GM12878 (cell line): ENCODE results near the gene RASA1. TPM values are rescaled to one million over a fixed set of nuclear protein-coding genes. Genes with fewer than 3 reads are reported as not detected.

Experiments
- ATAC-seq: fragments of 200-7000 bp; cut with Tn5 transposase; 3 replicates; pipeline ENCODE4 v1.9.1; 2020; ENCODE audit warnings: mild to moderate bottlenecking, moderate library complexity
- BruUV-seq: library from RNA; stranded (reverse); fragments of 400-500 nt; replicated peaks from 2 replicates; lab custom pipeline; 2021; lab: Mats Ljungman, UMichigan
- CTCF ChIA-PET: fragments of 300-600 bp; sonication (Branson Sonifier 250); formaldehyde crosslinking; extraction: SDS; loops from one replicate; lab custom pipeline; 2021; ENCODE audit warnings: inconsistent platforms; lab: Yijun Ruan, JAX
- POLR2A ChIA-PET: fragments of 350-600 bp; formaldehyde crosslinking; extraction: SDS; loops from one replicate; lab custom pipeline; 2021; ENCODE audit warnings: inconsistent platforms; lab: Charles Lee
- RAD21 ChIA-PET: fragments of 300-600 bp; sonication (Branson Sonifier 250); formaldehyde crosslinking; loops from one replicate; lab custom pipeline; 2023; ENCODE audit warnings: antibody characterized with exemption; ENCODE audit not compliant: unreplicated experiment; lab: Charles Lee
- SMC1A ChIA-PET: fragments of 300-600 bp; sonication (Branson Sonifier 250); formaldehyde crosslinking; loops from one replicate; lab custom pipeline; 2023; ENCODE audit not compliant: unreplicated experiment, uncharacterized antibody; lab: Charles Lee
- DNase-seq: peaks from one replicate; pipeline ENCODE4 v3.0.0-alpha.2; 2011; ENCODE audit warnings: low read depth, low spot score
- FAIRE-seq: peaks from 3 replicates; lab custom pipeline; 2011; peaks lifted over from hg19 to GRCh38; lab: Jason Lieb, UNC
- H2AFZ ChIP-seq: 2 replicates; pipeline ENCODE4 v1.6.0; 2011; ENCODE audit warnings: low read depth, low read length, control low read depth; ENCODE audit not compliant: control insufficient read depth
- H3K27ac ChIP-seq: 2 replicates; pipeline ENCODE4 v1.5.1; 2011; ENCODE audit warnings: control low read depth; ENCODE audit not compliant: control insufficient read depth, insufficient read depth
- H3K27me3 ChIP-seq, 2 experiments: replicated peaks in 1 of 2; 2 replicates each; pipeline versions ENCODE4 v1.6.0 to v1.6.1; 2011; ENCODE audit warnings: low read length in 1 of 2; ENCODE audit not compliant: control insufficient read depth in 2 of 2, insufficient read depth in 2 of 2
- H3K36me3 ChIP-seq, 2 experiments: 2 replicates each; pipeline ENCODE4 v1.5.1; 2011; ENCODE audit warnings: low read length in 1 of 2; ENCODE audit not compliant: control insufficient read depth in 2 of 2, insufficient read depth in 2 of 2
- H3K4me1 ChIP-seq: 2 replicates; pipeline ENCODE4 v1.6.1; 2011; ENCODE audit warnings: mild to moderate bottlenecking, low read length, moderate library complexity, mixed read lengths; ENCODE audit not compliant: control insufficient read depth, insufficient read depth
- H3K4me2 ChIP-seq: 2 replicates; pipeline ENCODE4 v1.6.0; 2011; ENCODE audit warnings: control low read depth; ENCODE audit not compliant: control insufficient read depth, insufficient read depth
- H3K4me3 ChIP-seq: fragments of 200-600 bp; sonication (generic); 2 replicates; pipeline ENCODE4 v1.5.1; 2016
- H3K79me2 ChIP-seq: 2 replicates; pipeline ENCODE4 v1.6.0; 2011; ENCODE audit warnings: low read length; ENCODE audit not compliant: control insufficient read depth, insufficient read depth
- H3K9ac ChIP-seq: 2 replicates; pipeline ENCODE4 v1.8.0; 2011; ENCODE audit warnings: low read length, control low read depth, mixed read lengths; ENCODE audit not compliant: control insufficient read depth, insufficient read depth
- H3K9me3 ChIP-seq: replicated peaks from 3 replicates; pipeline ENCODE4 v1.5.1; 2011; ENCODE audit warnings: mild to moderate bottlenecking, low read length; ENCODE audit not compliant: control insufficient read depth, insufficient read depth
- H4K20me1 ChIP-seq: 2 replicates; pipeline ENCODE4 v1.6.0; 2011; ENCODE audit not compliant: control insufficient read depth, insufficient read depth
- CBX3 ChIP-seq: fragments of 200-600 bp; sonication (generic); IDR thresholded peaks from 2 replicates; pipeline ENCODE4 v1.6.1; 2016; ENCODE audit warnings: low read depth, borderline replicate concordance
- FOXK2 ChIP-seq: fragments of 450-650 bp; IDR thresholded peaks from 2 replicates; pipeline ENCODE4 v1.6.1; 2017; ENCODE audit warnings: mild to moderate bottlenecking, moderate library complexity
- HDAC2 ChIP-seq: fragments of 200-600 bp; sonication (generic); IDR thresholded peaks from 2 replicates; pipeline ENCODE4 v1.6.1; 2017
- IKZF1 ChIP-seq: fragments of 450-650 bp; conservative IDR thresholded peaks from 2 replicates; pipeline ENCODE4 v1.6.1; 2017; ENCODE audit warnings: antibody characterized with exemption, mild to moderate bottlenecking
- MTA2 ChIP-seq: fragments of 450-650 bp; IDR thresholded peaks from 2 replicates; pipeline ENCODE4 v1.6.1; 2016; ENCODE audit warnings: low read depth, mild to moderate bottlenecking, moderate library complexity
- NFIC ChIP-seq: IDR thresholded peaks from 2 replicates; pipeline ENCODE4 v1.6.1; 2012; ENCODE audit warnings: low read depth, mild to moderate bottlenecking, inconsistent platforms, low read length, moderate library complexity
- NR2F1 ChIP-seq: fragments of 450-650 bp; conservative IDR thresholded peaks from 2 replicates; pipeline ENCODE4 v1.6.1; 2017; ENCODE audit warnings: mild to moderate bottlenecking
- PBX3 ChIP-seq: IDR thresholded peaks from 2 replicates; pipeline ENCODE4 v1.6.1; 2011; ENCODE audit warnings: mild to moderate bottlenecking, low read depth, low read length, moderate library complexity; ENCODE audit not compliant: insufficient replicate concordance
- POLR2A ChIP-seq: IDR thresholded peaks from 2 replicates; pipeline ENCODE4 v1.6.1; 2011; ENCODE audit warnings: low read depth, mild to moderate bottlenecking, low read length
- STAT3 ChIP-seq: IDR thresholded peaks from 2 replicates; pipeline ENCODE4 v1.6.1; 2011; ENCODE audit warnings: low read depth, low read length, improper control_type of control experiment
- TCF12 ChIP-seq: IDR thresholded peaks from 2 replicates; pipeline ENCODE4 v1.6.1; 2011; ENCODE audit warnings: low read depth, mild to moderate bottlenecking, low read length
- YBX1 ChIP-seq: fragments of 450-650 bp; IDR thresholded peaks from 2 replicates; pipeline ENCODE4 v1.6.1; 2016; ENCODE audit warnings: antibody characterized with exemption
- ZBTB11 ChIP-seq: fragments of 450-650 bp; formaldehyde crosslinking; IDR thresholded peaks from 2 replicates; pipeline ENCODE4 v1.5.0; 2022; ENCODE audit warnings: mild to moderate bottlenecking, missing genetic modification characterization
- ZBTB33 ChIP-seq: fragments of 450-650 bp; IDR thresholded peaks from 2 replicates; pipeline ENCODE4 v1.6.1; 2017; ENCODE audit warnings: mild to moderate bottlenecking
- ZNF384 ChIP-seq: IDR thresholded peaks from 2 replicates; pipeline ENCODE4 v1.6.1; 2012; ENCODE audit warnings: low read depth, mild to moderate bottlenecking, low read length, improper control_type of control experiment, borderline replicate concordance
- ZSCAN29 ChIP-seq: fragments of 450-650 bp; IDR thresholded peaks from 2 replicates; pipeline ENCODE4 v1.6.1; 2017; ENCODE audit warnings: mild to moderate bottlenecking, moderate library complexity
- WGBS: methylation state at CpG from one replicate; pipeline ENCODE4 v1.1.6; 2016; ENCODE audit warnings: low lambda C conversion rate; ENCODE audit not compliant: insufficient replicate concordance, insufficient coverage; ENCODE audit errors: missing lambda C conversion rate; 5-methylcytosine and 5-hydroxymethylcytosine counted together
- in situ Hi-C: fragments of 300-500 bp; cut with MboI; formaldehyde crosslinking; loops from 9 replicates; pipeline ENCODE4 v1.14.3; 2018; ENCODE audit warnings: mixed read lengths
- intact Hi-C: fragments of 100-400 bp; cut with micrococcal nuclease; formaldehyde crosslinking; loops from one replicate; pipeline ENCODE4 v1.14.2; 2022; ENCODE audit not compliant: unreplicated experiment
- polyA plus RNA-seq, 11 experiments: library from polyadenylated mRNA; depleted of rRNA in 4 of 11; unstranded in 6 of 11; stranded (reverse) in 5 of 11; fragments of >200 nt; fragmentation: Nextera tagmentation in 4 of 11; fragmentation: Illumina TruSeq in 1 of 11; extraction: Ambion mirVana in 4 of 11; extraction: Trizol in 1 of 11; gene quantifications; 1 replicate in 1 of 11; 2 replicates in 10 of 11; pipeline versions ENCODE4 v1.2.1 to v1.2.3, GENCODE V29; 2011 to 2016; ENCODE audit warnings: inconsistent platforms in 2 of 11, missing spikeins in 2 of 11, low read depth in 1 of 11
- total RNA-seq, 4 experiments: library from RNA; depleted of rRNA in 3 of 4; stranded (reverse); fragments of >200 nt in 3 of 4; fragmentation: Illumina TruSeq in 1 of 4; extraction: Trizol in 1 of 4; gene quantifications; 2 replicates each; pipeline versions ENCODE4 v1.2.1 to v1.2.3, GENCODE V29; 2013 to 2021
- TF ChIP-seq, protein P1 (sequence below), 3 experiments: IDR thresholded peaks in 2 of 3; conservative IDR thresholded peaks in 1 of 3; 2 replicates each; pipeline ENCODE4 v1.5.1; 2011; ENCODE audit warnings: low read depth in 3 of 3, low read length in 3 of 3, mild to moderate bottlenecking in 3 of 3, control low read depth in 2 of 3, moderate library complexity in 2 of 3, inconsistent platforms in 1 of 3, mixed read lengths in 1 of 3; ENCODE audit not compliant: control insufficient read depth in 2 of 3, insufficient read depth in 1 of 3; ENCODE audit errors: extremely low read depth in 1 of 3

Gene RASA1
- total and polyA plus RNA-seq, 10 of the 15 experiments (the other 5 are each of a cell fraction or from before 2014, with no cell fraction given): 7.8 to 72.3 (median 21.8) TPM

GRCh38 chr5:87368601-87369000 lies 100.9 kb downstream of the RASA1 start:
- 98% methylated on average over 3 of the region's 3 CpGs for WGBS
- no peak for TF ChIP-seq PBX3
- no peak for TF ChIP-seq IKZF1
- TF ChIP-seq ZSCAN29: no peak
- TF ChIP-seq YBX1: no peak
- no peak for TF ChIP-seq NFIC
- no peak for TF ChIP-seq NR2F1
- TF ChIP-seq FOXK2: no peak
- no peak for TF ChIP-seq ZNF384
- TF ChIP-seq ZBTB33: no peak
- no peak for TF ChIP-seq HDAC2
- no peak for TF ChIP-seq MTA2
- TF ChIP-seq STAT3: no peak
- no peak for TF ChIP-seq CBX3
- TF ChIP-seq TCF12: no peak
- TF ChIP-seq POLR2A: no peak
- TF ChIP-seq ZBTB11: no peak
- TF ChIP-seq, protein P1, sequence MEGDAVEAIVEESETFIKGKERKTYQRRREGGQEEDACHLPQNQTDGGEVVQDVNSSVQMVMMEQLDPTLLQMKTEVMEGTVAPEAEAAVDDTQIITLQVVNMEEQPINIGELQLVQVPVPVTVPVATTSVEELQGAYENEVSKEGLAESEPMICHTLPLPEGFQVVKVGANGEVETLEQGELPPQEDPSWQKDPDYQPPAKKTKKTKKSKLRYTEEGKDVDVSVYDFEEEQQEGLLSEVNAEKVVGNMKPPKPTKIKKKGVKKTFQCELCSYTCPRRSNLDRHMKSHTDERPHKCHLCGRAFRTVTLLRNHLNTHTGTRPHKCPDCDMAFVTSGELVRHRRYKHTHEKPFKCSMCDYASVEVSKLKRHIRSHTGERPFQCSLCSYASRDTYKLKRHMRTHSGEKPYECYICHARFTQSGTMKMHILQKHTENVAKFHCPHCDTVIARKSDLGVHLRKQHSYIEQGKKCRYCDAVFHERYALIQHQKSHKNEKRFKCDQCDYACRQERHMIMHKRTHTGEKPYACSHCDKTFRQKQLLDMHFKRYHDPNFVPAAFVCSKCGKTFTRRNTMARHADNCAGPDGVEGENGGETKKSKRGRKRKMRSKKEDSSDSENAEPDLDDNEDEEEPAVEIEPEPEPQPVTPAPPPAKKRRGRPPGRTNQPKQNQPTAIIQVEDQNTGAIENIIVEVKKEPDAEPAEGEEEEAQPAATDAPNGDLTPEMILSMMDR (IDR thresholded peaks at IDR 0.05 in 2 of 3, conservative IDR thresholded peaks at IDR 0.05 in 1 of 3; ENCODE audit: control insufficient read depth in 2 of 3, extremely low read depth in 1 of 3, insufficient read depth in 1 of 3, low read depth in 3 of 3, low read length in 3 of 3): no peak

More at GRCh38 chr5:87368601-87369000, 100.9 kb downstream of the RASA1 start:
- no TSS peak for BruUV-seq
- Histone ChIP-seq H3K9me3 (no peaks in the 10 kb centered on the region), H3K9ac (no peak overlapping the region), H3K79me2 (no peaks in the 10 kb centered on the region), H3K27ac (no peak overlapping the region), H3K4me3 (no peak overlapping the region), H3K4me2 (no peak overlapping the region), H2AFZ (no peak overlapping the region), H4K20me1 (no peaks in the 10 kb centered on the region), H3K27me3 (no peaks in the 10 kb centered on the region), H3K36me3 (peaks cover 0 to 31% of the 10 kb centered on the region in 2 experiments; a peak in 2 of 4 replicates), H3K4me1 (no peaks in the 10 kb centered on the region)
- in situ Hi-C loops (no loop called here), intact Hi-C loops (no loop called here)
- ATAC-seq (no peak), FAIRE-seq (no peak), DNase-seq (no peak)
- POLR2A ChIA-PET: no interaction called here
- SMC1A ChIA-PET: interaction anchor here (0.7 to 3.2 kb wide), 7 partner anchors 9 to 165 kb away, joined by 3 to 14 read pairs (median 4); partner anchors contain the start of gene RASA1
- RAD21 ChIA-PET: interaction anchor here (1.2 kb wide), 1 partner anchor 32 kb away, joined by 3 read pairs; no protein-coding TSS in a partner anchor
- CTCF ChIA-PET: no interaction called here
